Fibroblast of lung (primary cell): ENCODE data around the gene APPL2. TPM values are rescaled to one million over a fixed set of nuclear protein-coding genes. Genes with fewer than 3 reads are reported as not detected.

Experiments used
- DNase-seq, 2 donors: peaks; one replicate each; pipeline versions ENCODE4 v3.0.0 to v3.0.0-alpha.2; 2010; ENCODE audit warnings: low read depth in 2 of 2
- H2AFZ ChIP-seq: 2 replicates; pipeline ENCODE4 v1.5.1; 2012; ENCODE audit warnings: low read length, control low read depth, inconsistent platforms
- H3K27ac ChIP-seq: 2 replicates; pipeline ENCODE4 v1.5.1; 2011; ENCODE audit warnings: low read length, control low read depth; ENCODE audit not compliant: insufficient read depth
- H3K27me3 ChIP-seq: 2 replicates; pipeline ENCODE4 v1.5.1; 2011; ENCODE audit warnings: mild to moderate bottlenecking, low read length; ENCODE audit not compliant: control insufficient read depth, insufficient read depth
- H3K36me3 ChIP-seq: 2 replicates; pipeline ENCODE4 v1.5.1; 2011; ENCODE audit warnings: low read length; ENCODE audit not compliant: control insufficient read depth, insufficient read depth
- H3K4me1 ChIP-seq: 2 replicates; pipeline ENCODE4 v1.5.1; 2011; ENCODE audit warnings: low read length; ENCODE audit not compliant: control insufficient read depth, insufficient read depth; ENCODE audit errors: extremely low read depth
- H3K4me2 ChIP-seq: 2 replicates; pipeline ENCODE4 v1.5.1; 2011; ENCODE audit warnings: low read length, control low read depth; ENCODE audit not compliant: insufficient read depth; ENCODE audit errors: extremely low read depth
- H3K4me3 ChIP-seq, 4 experiments: fragments of 200-600 bp in 1 of 4; sonication (generic) in 1 of 4; replicated peaks in 1 of 4; 2 replicates each; pipeline ENCODE4 v1.5.1; 2011 to 2016; ENCODE audit warnings: low read length in 4 of 4, low read depth in 3 of 4, mild to moderate bottlenecking in 3 of 4, control low read depth in 2 of 4, inconsistent platforms in 1 of 4, mixed read lengths in 1 of 4; ENCODE audit not compliant: insufficient read depth in 1 of 4; ENCODE audit errors: control extremely low read depth in 1 of 4
- H3K79me2 ChIP-seq: 2 replicates; pipeline ENCODE4 v1.5.1; 2012; ENCODE audit warnings: mild to moderate bottlenecking, low read length, inconsistent platforms; ENCODE audit not compliant: control insufficient read depth, insufficient read depth
- H3K9ac ChIP-seq: 2 replicates; pipeline ENCODE4 v1.5.1; 2011; ENCODE audit warnings: mild to moderate bottlenecking, low read length, control low read depth; ENCODE audit not compliant: insufficient read depth
- H3K9me3 ChIP-seq: 2 replicates; pipeline ENCODE4 v1.5.1; 2012; ENCODE audit warnings: low read depth, low read length; ENCODE audit not compliant: control insufficient read depth, insufficient read depth
- H4K20me1 ChIP-seq: 2 replicates; pipeline ENCODE4 v1.5.1; 2011; ENCODE audit warnings: low read length; ENCODE audit not compliant: control insufficient read depth, insufficient read depth; ENCODE audit errors: extremely low read depth
- EZH2 ChIP-seq: IDR thresholded peaks from 2 replicates; pipeline ENCODE4 v1.5.1; 2012; ENCODE audit warnings: low read length, control low read depth, mild to moderate bottlenecking; ENCODE audit errors: missing control alignments
- polyA plus RNA-seq, 2 donors: library from polyadenylated mRNA; depleted of rRNA in 1 of 2; stranded (reverse) in 1 of 2; unstranded in 1 of 2; fragments of >200 nt; gene quantifications; 2 replicates each; pipeline ENCODE4 v1.2.1, GENCODE V29; 2011 to 2012; ENCODE audit warnings: missing spikeins in 1 of 2
- total RNA-seq: library from RNA; depleted of rRNA; stranded (reverse); fragments of >200 nt; gene quantifications from 2 replicates; pipeline ENCODE4 v1.2.1, GENCODE V29; 2014
- TF ChIP-seq, protein P1 (sequence below), 2 donors: IDR thresholded peaks in 1 of 2; conservative IDR thresholded peaks in 1 of 2; 1 replicate in 1 of 2; 2 replicates in 1 of 2; pipeline ENCODE4 v1.5.1; 2011 to 2012; ENCODE audit warnings: low read length in 2 of 2, control low read depth in 1 of 2, inconsistent platforms in 1 of 2, low read depth in 1 of 2, mild to moderate bottlenecking in 1 of 2

APPL2 gene
- total and polyA plus RNA-seq, 2 donors (not counting 1 experiment from before 2014, with no cell fraction given): 53.8 to 68.0 TPM

DNA sequence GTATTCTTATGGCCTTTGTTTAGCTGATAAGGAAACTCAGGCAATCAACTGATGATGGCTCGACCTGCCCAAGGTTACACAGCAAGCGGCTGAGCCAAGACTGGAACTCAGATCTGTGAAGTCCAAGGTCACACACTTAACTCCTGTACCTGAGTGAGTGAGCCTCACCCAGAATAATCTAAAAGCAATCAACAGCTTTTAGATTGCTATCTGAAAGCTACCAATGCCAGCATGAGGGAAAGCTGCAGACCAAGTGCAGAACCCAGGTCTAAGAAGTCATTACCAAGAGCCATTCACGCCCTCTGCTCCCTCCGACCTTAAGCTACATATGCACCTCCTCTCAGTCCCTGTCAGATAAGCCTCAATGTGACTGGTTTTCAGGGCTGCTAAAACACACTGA lies 12.1 kb downstream of the APPL2 start:
- no peaks in the 10 kb centered on the region for H4K20me1 ChIP-seq
- no peak overlapping the region for H3K9ac ChIP-seq
- no peaks in the 10 kb centered on the region for H3K9me3 ChIP-seq
- DNase-seq: no peak
- peaks cover 14% of the 10 kb centered on the region for H3K4me1 ChIP-seq
- no peak overlapping the region for H3K4me2 ChIP-seq
- no peak overlapping the region for H3K4me3 ChIP-seq
- no peaks in the 10 kb centered on the region for H3K27me3 ChIP-seq
- H3K27ac ChIP-seq: no peak overlapping the region
- H2AFZ ChIP-seq: no peak overlapping the region
- no peak for TF ChIP-seq EZH2
- TF ChIP-seq, protein P1, sequence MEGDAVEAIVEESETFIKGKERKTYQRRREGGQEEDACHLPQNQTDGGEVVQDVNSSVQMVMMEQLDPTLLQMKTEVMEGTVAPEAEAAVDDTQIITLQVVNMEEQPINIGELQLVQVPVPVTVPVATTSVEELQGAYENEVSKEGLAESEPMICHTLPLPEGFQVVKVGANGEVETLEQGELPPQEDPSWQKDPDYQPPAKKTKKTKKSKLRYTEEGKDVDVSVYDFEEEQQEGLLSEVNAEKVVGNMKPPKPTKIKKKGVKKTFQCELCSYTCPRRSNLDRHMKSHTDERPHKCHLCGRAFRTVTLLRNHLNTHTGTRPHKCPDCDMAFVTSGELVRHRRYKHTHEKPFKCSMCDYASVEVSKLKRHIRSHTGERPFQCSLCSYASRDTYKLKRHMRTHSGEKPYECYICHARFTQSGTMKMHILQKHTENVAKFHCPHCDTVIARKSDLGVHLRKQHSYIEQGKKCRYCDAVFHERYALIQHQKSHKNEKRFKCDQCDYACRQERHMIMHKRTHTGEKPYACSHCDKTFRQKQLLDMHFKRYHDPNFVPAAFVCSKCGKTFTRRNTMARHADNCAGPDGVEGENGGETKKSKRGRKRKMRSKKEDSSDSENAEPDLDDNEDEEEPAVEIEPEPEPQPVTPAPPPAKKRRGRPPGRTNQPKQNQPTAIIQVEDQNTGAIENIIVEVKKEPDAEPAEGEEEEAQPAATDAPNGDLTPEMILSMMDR (conservative IDR thresholded peaks at IDR 0.05 in 1 of 2, IDR thresholded peaks at IDR 0.05 in 1 of 2; ENCODE audit: low read depth in 1 of 2, low read length in 2 of 2): no peak
- H3K79me2 ChIP-seq: peaks cover 51% of the 10 kb centered on the region
- H3K36me3 ChIP-seq: peaks cover 5% of the 10 kb centered on the region

DNA sequence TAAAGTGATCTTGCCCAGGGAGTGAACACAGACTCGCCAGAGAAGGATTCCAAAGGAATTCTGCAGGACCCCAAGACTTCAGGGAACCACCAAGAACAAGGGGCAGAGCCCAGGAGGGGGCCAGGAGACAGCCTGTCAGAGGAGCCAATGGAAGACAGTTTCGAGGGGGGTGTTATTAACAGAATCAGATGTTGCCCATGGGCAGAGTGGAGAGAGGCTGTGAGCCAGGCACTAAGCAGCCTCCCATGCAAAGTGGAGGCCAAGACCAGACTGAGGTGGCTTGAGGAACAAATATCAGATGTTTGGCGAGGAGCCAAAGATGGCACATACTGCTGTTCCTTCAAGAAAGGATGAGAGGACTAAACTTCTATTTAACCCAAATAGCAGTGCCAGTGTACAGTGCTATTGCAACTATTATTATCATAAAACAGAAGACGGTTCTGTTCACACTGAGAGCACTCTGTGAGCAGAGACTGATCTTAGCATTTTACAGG lies 12.6 kb downstream of the APPL2 start:
- H3K79me2 ChIP-seq: peaks cover 54% of the 10 kb centered on the region
- peaks cover 12% of the 10 kb centered on the region for H3K4me1 ChIP-seq
- H3K4me2 ChIP-seq: no peak overlapping the region
- no peaks in the 10 kb centered on the region for H4K20me1 ChIP-seq
- TF ChIP-seq, protein P1 (conservative IDR thresholded peaks at IDR 0.05 in 1 of 2, IDR thresholded peaks at IDR 0.05 in 1 of 2; ENCODE audit: low read depth in 1 of 2, low read length in 2 of 2): no peak
- TF ChIP-seq EZH2: no peak
- peaks cover 6% of the 10 kb centered on the region for H3K36me3 ChIP-seq
- no peaks in the 10 kb centered on the region for H3K27me3 ChIP-seq
- no peak overlapping the region for H3K9ac ChIP-seq
- DNase-seq: no peak
- no peaks in the 10 kb centered on the region for H3K9me3 ChIP-seq
- H3K4me3 ChIP-seq: no peak overlapping the region
- H3K27ac ChIP-seq: no peak overlapping the region
- H2AFZ ChIP-seq: no peak overlapping the region

DNA sequence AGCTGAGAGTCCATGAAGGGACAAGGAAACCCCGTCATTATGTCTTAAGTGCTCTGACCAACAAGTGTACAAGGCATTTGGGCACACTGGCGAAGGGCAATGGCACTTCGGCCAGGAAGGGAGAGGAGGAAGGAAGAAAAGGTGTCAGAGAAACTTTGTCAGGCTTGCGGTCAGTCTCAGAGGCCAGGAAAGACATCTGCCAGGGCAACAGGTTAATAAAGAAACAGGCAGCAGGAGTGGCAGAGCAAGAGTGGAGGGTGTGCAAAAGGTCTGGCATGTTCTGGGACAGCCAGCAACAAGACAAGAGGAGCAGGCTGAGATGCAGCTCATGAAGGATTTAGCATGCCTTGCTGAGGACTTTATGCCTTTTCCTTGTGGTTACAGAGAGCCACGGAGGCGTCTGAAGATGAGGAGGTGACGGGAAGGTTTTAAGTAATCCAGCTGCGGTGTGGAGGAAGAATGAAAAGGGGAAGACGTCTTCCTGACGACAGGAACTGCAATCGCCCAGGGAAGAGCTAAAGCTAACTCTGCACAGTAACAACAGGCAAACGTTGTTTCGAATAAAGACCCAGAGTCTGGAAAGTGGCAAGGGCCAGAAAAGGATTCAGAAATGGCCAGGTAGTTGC lies 13.1 kb downstream of the APPL2 start:
- H4K20me1 ChIP-seq: no peaks in the 10 kb centered on the region
- TF ChIP-seq EZH2: no peak
- TF ChIP-seq, protein P1 (conservative IDR thresholded peaks at IDR 0.05 in 1 of 2, IDR thresholded peaks at IDR 0.05 in 1 of 2; ENCODE audit: low read depth in 1 of 2, low read length in 2 of 2): no peak
- no peak overlapping the region for H2AFZ ChIP-seq
- no peak overlapping the region for H3K27ac ChIP-seq
- DNase-seq: no peak
- no peak overlapping the region for H3K4me3 ChIP-seq
- H3K4me1 ChIP-seq: peaks cover 8% of the 10 kb centered on the region
- H3K79me2 ChIP-seq: peaks cover 53% of the 10 kb centered on the region
- peaks cover 7% of the 10 kb centered on the region for H3K36me3 ChIP-seq
- H3K4me2 ChIP-seq: no peak overlapping the region
- H3K9me3 ChIP-seq: no peaks in the 10 kb centered on the region
- H3K27me3 ChIP-seq: no peaks in the 10 kb centered on the region
- H3K9ac ChIP-seq: no peak overlapping the region
